Germinal center (tissue), 1 donor: ENCODE data around the gene TRABD2B.

Source experiments
- DNase-seq: peaks from one replicate; pipeline ENCODE4 v3.0.0; 2012; ENCODE audit warnings: mixed read lengths, low spot score

TRABD2B gene

GRCh38 chr1:47794530-47794929 lies 202.7 kb downstream of the TRABD2B start:
- no peak for DNase-seq

DNA sequence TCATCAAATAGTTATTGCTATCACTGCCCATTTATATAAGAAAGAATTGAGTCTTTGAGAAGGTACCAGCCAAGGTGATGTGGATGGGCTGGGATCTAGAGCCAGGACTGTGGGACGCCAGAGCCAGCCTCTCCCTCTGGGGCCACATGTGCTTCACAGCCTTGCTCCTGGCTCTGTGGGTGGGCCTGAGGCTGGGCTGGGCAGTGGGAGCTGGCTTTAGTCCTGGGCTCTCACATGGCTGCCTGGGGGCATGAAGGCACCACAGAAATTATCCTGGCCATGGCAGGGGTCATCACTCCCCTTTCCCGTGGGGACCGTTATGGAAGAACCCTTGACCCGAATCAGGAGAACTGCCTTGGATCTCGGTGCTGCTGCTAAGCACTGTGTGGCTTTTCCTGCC lies 203.1 kb downstream of the TRABD2B start:
- no peak for DNase-seq

GRCh38 chr1:47793563-47793962 lies 203.6 kb downstream of the TRABD2B start:
- no peak for DNase-seq

- no peak for DNase-seq
Observed at GRCh38 chr1:47792779-47793178, 204.4 kb downstream of the TRABD2B start.

DNA sequence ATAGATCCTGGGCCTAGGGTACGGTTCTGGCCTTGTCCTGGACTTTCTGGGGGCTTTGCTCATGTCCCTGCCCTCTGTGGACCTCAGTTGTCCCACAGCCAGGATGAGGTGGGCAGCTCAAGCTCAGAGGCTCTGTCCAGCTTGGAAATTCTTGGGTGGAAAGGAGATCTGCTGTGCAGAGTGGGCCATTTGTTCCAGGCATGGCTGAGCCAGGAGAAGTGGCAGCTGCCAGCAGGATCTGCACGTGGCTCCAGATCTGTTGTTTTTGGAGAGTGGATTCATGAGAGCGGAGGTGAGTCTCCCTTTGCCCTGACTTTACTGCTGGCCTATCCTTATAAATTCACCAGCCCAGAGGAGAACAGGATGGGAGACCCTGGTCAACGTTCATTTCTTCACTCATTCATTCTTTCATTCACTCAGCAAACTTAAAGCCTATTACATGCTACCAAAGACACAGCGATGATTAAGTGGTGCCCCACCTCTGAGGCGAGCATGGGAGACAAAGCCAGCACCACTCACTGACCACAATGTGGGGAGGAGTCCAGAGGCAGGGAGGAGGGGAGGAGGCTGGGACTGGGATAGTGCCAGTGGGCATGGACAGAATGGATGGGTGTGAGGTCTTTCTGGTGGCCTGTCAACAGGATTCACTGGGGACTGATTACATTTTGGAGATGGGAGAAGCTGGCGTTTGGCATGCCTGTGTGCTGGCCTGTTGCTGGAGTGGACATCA lies 205.1 kb downstream of the TRABD2B start:
- DNase-seq = no peak

- no peak for DNase-seq
Observed at GRCh38 chr1:47788761-47789160, 208.4 kb downstream of the TRABD2B start.

DNA sequence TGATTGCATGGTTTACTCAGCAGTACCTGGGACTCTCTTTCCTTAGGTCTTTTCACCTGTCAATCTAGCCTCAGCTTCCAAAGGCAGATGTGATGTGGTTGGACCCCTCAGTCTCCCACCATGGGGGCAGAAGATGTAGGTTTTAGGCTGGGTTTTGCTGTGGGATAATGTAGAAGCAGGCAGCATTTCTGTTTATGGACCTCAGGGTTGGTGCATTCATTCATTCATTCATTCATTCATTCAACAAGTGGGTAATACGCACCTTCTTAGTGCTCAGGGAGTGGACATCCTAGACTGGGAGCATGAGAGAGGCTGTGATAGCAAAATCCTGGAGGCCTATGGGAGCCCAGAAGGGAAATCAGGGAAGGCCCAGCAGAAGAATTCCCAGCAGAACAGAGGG lies 209.6 kb downstream of the TRABD2B start:
- no peak for DNase-seq

- DNase-seq = no peak
Observed at GRCh38 chr1:47786316-47786715, 210.9 kb downstream of the TRABD2B start.

GRCh38 chr1:47785561-47786271 lies 211.5 kb downstream of the TRABD2B start:
- DNase-seq = no peak

GRCh38 chr1:47785118-47785517 lies 212.1 kb downstream of the TRABD2B start:
- no peak for DNase-seq

DNA sequence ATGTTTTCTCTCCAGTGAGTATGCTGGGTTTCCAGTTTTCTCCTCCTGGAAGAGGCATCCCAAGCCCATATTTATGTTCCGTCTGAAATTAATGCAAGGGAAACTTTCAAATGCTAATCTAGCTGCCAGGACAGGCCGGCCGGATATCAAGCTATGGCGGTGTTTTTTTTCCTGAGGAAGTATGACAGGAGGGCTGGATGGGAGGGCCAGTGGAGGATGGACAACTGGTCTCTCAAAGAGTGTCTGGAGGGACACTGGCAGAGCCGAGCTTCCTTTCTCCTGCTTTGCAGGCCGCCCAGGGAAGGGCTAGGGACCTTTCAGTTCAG lies 212.7 kb downstream of the TRABD2B start:
- no peak for DNase-seq

DNA sequence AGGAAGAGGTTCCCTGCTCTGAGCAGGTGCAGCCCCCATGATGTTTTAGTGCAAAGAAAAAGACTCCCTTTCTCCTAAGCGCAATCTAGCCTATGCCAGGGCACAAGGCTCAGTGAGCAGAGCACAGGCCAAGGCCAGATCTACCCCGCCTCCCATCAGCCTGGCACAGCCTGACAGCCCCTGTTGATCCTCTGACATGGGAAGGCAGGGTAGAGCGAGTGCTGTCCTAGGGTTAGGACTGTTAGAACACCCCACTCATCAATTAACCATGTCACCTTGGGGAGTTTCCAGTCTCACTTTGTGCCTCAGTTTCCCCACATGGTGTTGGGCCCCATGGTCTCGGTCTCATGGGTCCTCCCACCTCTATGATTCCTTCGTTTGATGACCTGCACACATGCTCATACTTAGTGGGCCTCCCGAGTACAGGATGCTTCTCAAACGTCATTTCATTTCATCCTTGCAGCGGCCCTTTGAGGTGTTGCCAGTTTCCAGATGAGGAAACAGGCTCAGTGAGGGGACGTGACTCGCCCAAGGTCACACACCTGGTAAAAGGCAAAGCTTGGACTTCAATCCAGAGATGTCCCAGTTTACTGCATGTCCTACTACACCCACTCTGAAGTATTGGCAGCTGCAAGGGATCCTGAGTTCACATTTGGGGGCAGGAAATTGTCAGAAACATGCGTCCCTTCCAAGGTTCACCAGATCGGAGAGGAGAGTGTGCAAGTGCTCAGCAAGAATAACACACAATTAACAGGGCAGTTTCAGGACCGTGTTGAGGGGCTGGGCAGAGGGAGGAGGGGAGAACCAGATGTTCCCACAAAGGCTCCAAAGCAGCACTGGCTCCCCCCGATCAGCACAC lies 213.3 kb downstream of the TRABD2B start:
- no peak for DNase-seq

DNA sequence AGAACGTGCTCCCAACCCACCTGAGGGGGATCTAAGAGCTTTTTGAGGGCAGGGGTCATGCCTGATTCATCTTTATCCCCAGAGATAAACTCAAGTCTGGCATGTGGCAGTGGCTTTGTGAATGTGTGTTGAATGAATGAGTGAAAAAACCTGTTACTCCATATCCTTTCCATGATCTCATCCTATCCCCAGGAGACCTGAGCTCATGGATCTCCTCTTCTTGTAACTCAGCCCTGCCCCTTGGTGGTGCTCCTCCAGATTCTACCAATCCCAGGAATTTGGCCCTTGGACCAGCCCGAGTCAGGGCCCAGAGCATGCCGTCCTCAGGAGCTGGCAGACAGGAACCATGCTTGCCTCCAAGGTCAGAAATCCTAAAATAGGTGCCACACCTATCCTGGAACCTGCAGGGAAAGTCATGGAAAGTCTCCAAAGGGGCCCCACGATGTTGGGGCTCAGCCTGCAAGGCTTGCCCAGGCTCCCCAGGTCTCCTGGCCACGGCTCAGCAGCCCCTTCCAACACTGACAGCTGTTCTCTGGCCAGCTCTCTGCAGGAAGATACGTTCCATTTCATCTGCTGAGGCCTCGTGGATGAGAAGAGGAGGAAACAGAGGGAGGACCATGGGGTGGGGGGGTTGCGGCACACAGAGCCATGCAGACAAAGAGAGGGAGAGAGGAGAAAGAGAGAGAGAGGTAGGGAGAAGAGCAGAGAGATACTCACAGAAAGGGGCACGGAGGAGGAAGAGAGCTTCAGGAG lies 214.6 kb downstream of the TRABD2B start:
- no peak for DNase-seq

DNA sequence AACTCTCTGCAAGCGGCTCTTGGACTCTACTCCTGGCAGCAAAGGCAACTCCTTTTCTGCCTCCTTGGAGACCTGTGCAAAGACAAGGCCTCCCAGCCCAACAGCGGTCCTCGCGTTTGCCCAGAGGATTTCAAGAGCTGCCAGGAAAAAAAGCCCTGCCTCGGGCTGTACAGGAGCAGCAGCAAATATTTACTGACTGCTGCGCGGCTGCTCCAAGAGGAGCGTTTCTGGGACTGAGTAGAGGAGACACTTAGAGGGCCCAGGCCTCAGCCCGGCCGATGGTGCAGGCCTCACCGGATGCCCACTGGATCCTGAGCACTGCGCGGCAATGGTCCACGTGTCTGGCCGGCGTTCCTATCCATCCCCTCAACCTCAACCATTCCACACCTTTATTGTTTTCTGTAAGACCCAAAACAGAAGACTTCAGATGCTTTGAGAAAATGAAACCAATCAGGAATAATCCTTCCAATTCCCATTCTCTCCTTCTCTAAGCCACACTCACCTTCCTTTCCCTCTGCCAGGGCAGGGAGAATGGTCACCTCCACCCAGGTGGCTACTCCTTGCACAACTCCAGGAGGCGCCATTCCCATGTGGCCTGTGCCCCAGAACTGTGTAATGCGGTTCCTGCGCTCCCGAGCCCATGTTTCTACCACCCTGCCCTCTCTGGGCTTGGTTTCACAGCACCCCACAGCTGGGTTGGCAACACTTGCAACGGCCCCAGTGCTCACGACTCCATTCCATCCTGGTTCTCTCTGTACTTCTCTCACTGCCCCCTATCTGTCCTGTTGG lies 215.8 kb downstream of the TRABD2B start:
- DNase-seq = no peak

- DNase-seq = no peak
Observed at GRCh38 chr1:47780469-47780995, 216.7 kb downstream of the TRABD2B start.

DNA sequence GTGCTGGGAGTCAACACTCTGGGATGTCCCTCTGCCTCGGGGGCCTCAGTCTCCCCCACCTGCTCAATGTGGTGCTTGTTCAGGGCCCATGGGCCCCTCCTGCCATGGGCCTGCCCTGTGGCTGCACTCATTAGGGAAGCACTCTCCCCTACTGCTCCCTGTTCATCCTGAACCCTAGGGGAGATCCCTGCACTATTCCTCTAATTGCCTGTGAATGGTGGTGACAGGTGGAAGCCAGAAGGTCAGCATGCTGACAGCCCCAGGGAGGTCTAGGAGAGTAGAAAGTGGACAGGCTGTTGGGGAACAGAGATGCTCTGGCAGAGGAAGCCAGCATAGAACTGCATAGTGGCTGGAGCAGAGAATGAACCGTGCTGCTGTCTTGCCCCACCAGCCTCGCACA lies 217.6 kb downstream of the TRABD2B start:
- DNase-seq = no peak

GRCh38 chr1:47778280-47778679 lies 218.9 kb downstream of the TRABD2B start:
- DNase-seq = no peak

GRCh38 chr1:47777322-47777721 lies 219.9 kb downstream of the TRABD2B start:
- no peak for DNase-seq

- DNase-seq = no peak
Observed at GRCh38 chr1:47776667-47777131, 220.5 kb downstream of the TRABD2B start.

DNA sequence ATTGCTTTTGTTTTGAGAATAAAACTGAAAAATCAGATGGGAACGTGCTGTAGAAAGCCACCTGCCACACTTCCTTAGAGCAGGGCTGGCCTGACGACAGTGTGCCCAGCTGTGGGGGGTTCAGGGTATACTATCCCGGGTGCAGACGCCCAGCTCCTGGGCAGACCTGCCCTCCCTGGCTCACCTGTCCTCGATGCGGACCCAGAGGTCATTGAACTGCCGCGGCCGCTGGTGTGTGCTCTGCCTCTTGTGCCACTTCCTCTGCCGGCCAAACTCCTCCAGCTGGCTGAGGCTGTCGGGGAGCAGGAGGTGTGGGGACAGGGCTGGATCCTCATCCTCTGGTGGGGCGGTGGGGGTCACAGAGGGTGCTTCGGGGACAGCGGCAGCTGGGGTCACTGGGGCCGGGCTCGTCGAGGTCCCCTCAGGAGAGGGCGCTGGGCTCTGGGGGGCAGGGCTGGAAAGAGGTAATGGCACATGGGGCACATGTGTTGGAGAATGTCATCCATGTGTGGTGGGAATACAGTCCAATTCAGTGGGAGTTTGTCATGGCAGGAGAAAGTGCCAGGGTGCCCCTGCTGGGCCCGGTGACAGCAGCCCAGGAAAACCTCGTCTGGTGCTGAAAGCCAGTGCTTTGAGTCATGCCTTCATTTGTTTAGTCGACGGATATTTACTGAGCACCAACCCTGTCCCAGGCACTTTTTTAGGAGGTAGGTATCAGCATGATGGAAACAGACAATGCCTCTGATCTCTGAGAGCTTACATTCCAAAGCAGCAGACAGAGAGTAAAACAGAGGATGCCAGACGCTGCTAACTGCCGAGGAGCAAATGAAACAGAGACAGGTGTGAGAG lies 222.0 kb downstream of the TRABD2B start:
- no peak for DNase-seq
